Breast epithelium (tissue), 3 donors: ENCODE data around the gene GSTA4.

Experiments
- POLR2A ChIP-seq: fragments of 450-650 bp; IDR thresholded peaks from one replicate; pipeline ENCODE4 v1.6.1; 2016; ENCODE audit warnings: antibody characterized with exemption, mild to moderate bottlenecking, moderate library complexity
- TF ChIP-seq, protein P1 (sequence below), 3 donors: fragments of 450-650 bp; IDR thresholded peaks; one replicate each; pipeline ENCODE4 v1.5.1; 2016 to 2017; ENCODE audit warnings: antibody characterized with exemption in 3 of 3, mild to moderate bottlenecking in 3 of 3, moderate library complexity in 3 of 3

DNA sequence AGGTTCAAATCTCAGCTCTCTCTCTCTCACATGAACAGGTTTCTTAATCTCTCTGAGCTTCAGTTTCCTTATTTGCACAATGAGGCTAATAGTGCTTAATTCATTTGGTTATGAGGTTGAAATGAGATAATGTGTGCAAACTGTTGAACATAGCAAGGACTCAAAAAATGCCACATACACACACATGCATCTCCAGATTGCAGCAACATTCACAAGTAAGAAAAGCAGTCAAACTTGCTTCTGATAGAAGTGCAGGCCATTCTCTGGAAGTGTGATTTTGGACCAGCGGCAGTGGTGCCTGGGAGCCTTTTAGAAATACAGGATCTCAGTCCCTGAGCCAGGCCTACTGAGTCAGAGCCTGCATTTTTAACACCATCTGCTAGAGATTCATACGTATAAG, 25.7 kb downstream of the GSTA4 start:
- no peak for TF ChIP-seq POLR2A
- TF ChIP-seq, protein P1, sequence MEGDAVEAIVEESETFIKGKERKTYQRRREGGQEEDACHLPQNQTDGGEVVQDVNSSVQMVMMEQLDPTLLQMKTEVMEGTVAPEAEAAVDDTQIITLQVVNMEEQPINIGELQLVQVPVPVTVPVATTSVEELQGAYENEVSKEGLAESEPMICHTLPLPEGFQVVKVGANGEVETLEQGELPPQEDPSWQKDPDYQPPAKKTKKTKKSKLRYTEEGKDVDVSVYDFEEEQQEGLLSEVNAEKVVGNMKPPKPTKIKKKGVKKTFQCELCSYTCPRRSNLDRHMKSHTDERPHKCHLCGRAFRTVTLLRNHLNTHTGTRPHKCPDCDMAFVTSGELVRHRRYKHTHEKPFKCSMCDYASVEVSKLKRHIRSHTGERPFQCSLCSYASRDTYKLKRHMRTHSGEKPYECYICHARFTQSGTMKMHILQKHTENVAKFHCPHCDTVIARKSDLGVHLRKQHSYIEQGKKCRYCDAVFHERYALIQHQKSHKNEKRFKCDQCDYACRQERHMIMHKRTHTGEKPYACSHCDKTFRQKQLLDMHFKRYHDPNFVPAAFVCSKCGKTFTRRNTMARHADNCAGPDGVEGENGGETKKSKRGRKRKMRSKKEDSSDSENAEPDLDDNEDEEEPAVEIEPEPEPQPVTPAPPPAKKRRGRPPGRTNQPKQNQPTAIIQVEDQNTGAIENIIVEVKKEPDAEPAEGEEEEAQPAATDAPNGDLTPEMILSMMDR (IDR thresholded peaks at IDR 0.05), result no peak
